WTC11 (cell line): ENCODE results near the gene GEMIN5. TPM values are rescaled to one million over a fixed set of nuclear protein-coding genes. Genes with fewer than 3 reads are reported as not detected.
"Not testable (repeated sequence)": the region's sequence is repeated elsewhere in the genome, so short reads cannot be mapped to it uniquely, and the experiment has no call there.

Experiments
- ATAC-seq: fragments of 200-7000 bp; cut with Tn5 transposase; 2 replicates; pipeline ENCODE4 v1.10.0; 2021; ENCODE audit warnings: mild to moderate bottlenecking, moderate library complexity
- CTCF ChIA-PET: fragments of 300-600 bp; sonication (Branson Sonifier 250); formaldehyde crosslinking; loops from one replicate; lab custom pipeline; 2021; ENCODE audit warnings: antibody characterized with exemption; lab: Charles Lee
- POLR2A ChIA-PET: fragments of 350-600 bp; sonication (Branson Sonifier 250); formaldehyde crosslinking; loops from one replicate; lab custom pipeline; 2021; ENCODE audit warnings: antibody characterized with exemption; lab: Charles Lee
- DNase-seq: peaks from one replicate; pipeline ENCODE4 v3.0.0; 2021; ENCODE audit warnings: low spot score
- H3K27ac Mint-ChIP-seq: 2 replicates; pipeline ENCODE4 v1.8.0; 2021; ENCODE audit warnings: mixed read lengths
- H3K27me3 Mint-ChIP-seq: 2 replicates; pipeline ENCODE4 v1.8.0; 2021; ENCODE audit warnings: low read depth, mild to moderate bottlenecking, moderate library complexity, mixed read lengths
- H3K36me3 Mint-ChIP-seq: 2 replicates; pipeline ENCODE4 v1.8.0; 2021; ENCODE audit warnings: mixed read lengths
- H3K4me1 Mint-ChIP-seq: 2 replicates; pipeline ENCODE4 v1.8.0; 2022; ENCODE audit warnings: mixed read lengths
- H3K4me3 Mint-ChIP-seq: 2 replicates; pipeline ENCODE4 v1.8.0; 2021; ENCODE audit warnings: mild to moderate bottlenecking, moderate library complexity, mixed read lengths
- H3K9me3 Mint-ChIP-seq: 2 replicates; pipeline ENCODE4 v1.8.0; 2021; ENCODE audit warnings: mixed read lengths
- FOXJ3 ChIP-seq: sonication (generic); formaldehyde crosslinking; IDR thresholded peaks from 2 replicates; pipeline ENCODE4 v1.9.0; 2021; ENCODE audit warnings: missing genetic modification reagents, mild to moderate bottlenecking, borderline replicate concordance
- FOXK1 ChIP-seq: sonication (generic); formaldehyde crosslinking; IDR thresholded peaks from 2 replicates; pipeline ENCODE4 v1.8.0; 2022; ENCODE audit warnings: mild to moderate bottlenecking, moderate library complexity, missing genetic modification reagents
- GTF2I ChIP-seq: fragments of 250-450 bp; sonication (Bioruptor Pico); conservative IDR thresholded peaks from 2 replicates; pipeline ENCODE4 v1.4.0; 2021; ENCODE audit warnings: mild to moderate bottlenecking
- KAT7 ChIP-seq: sonication (generic); formaldehyde crosslinking; IDR thresholded peaks from 2 replicates; pipeline ENCODE4 v1.8.1; 2023; ENCODE audit warnings: missing genetic modification reagents, mild to moderate bottlenecking, borderline replicate concordance
- NFATC4 ChIP-seq: fragments of 250-450 bp; sonication (Bioruptor Pico); IDR thresholded peaks from 2 replicates; pipeline ENCODE4 v1.9.0; 2021; ENCODE audit warnings: mild to moderate bottlenecking
- OVOL2 ChIP-seq: fragments of 250-450 bp; sonication (Bioruptor Pico); IDR thresholded peaks from 2 replicates; pipeline ENCODE4 v1.9.0; 2021; ENCODE audit warnings: mild to moderate bottlenecking, borderline replicate concordance
- SMAD3 ChIP-seq: sonication (generic); formaldehyde crosslinking; IDR thresholded peaks from 2 replicates; pipeline ENCODE4 v1.8.0; 2022; ENCODE audit warnings: missing genetic modification reagents, mild to moderate bottlenecking, borderline replicate concordance
- SOX15 ChIP-seq: fragments of 250-450 bp; sonication (Bioruptor Pico); IDR thresholded peaks from 2 replicates; pipeline ENCODE4 v1.9.0; 2021; ENCODE audit warnings: mild to moderate bottlenecking
- TEAD4 ChIP-seq: sonication (generic); formaldehyde crosslinking; IDR thresholded peaks from 2 replicates; pipeline ENCODE4 v1.8.0; 2022; ENCODE audit warnings: mild to moderate bottlenecking, missing genetic modification reagents
- ZNF138 ChIP-seq: sonication (generic); formaldehyde crosslinking; conservative IDR thresholded peaks from 2 replicates; pipeline ENCODE4 v1.8.1; 2022; ENCODE audit warnings: mild to moderate bottlenecking, moderate library complexity, missing genetic modification reagents
- ZNF232 ChIP-seq: sonication (generic); formaldehyde crosslinking; IDR thresholded peaks from 2 replicates; pipeline ENCODE4 v1.8.0; 2022; ENCODE audit warnings: mild to moderate bottlenecking, missing genetic modification reagents
- total RNA-seq: library from RNA; stranded (reverse); gene quantifications from 3 replicates; pipeline ENCODE4 v1.2.3, GENCODE V29; 2021
- TF ChIP-seq, protein P1 (sequence below): sonication (generic); formaldehyde crosslinking; IDR thresholded peaks from 2 replicates; pipeline ENCODE4 v1.8.0; 2022; ENCODE audit warnings: mild to moderate bottlenecking, missing genetic modification reagents
- TF ChIP-seq, protein P2 (sequence below): sonication (generic); formaldehyde crosslinking; IDR thresholded peaks from 2 replicates; pipeline ENCODE4 v1.8.1; 2022; ENCODE audit warnings: missing genetic modification reagents, borderline replicate concordance
- TF ChIP-seq, protein P3 (sequence below): sonication (generic); formaldehyde crosslinking; IDR thresholded peaks from 2 replicates; pipeline ENCODE4 v1.8.0; 2022; ENCODE audit warnings: mild to moderate bottlenecking, missing genetic modification reagents
- TF ChIP-seq, protein P4 (sequence below): sonication (generic); formaldehyde crosslinking; IDR thresholded peaks from 2 replicates; pipeline ENCODE4 v1.8.1; 2022; ENCODE audit warnings: low read depth, mild to moderate bottlenecking, moderate library complexity, missing genetic modification reagents, borderline replicate concordance
- TF ChIP-seq, protein P5 (sequence below): sonication (generic); formaldehyde crosslinking; IDR thresholded peaks from 2 replicates; pipeline ENCODE4 v1.8.1; 2022; ENCODE audit warnings: low read depth, missing genetic modification reagents, borderline replicate concordance

The GEMIN5 gene
- total RNA-seq, 1 experiment from 2014 or later, result 34.8 TPM

DNA sequence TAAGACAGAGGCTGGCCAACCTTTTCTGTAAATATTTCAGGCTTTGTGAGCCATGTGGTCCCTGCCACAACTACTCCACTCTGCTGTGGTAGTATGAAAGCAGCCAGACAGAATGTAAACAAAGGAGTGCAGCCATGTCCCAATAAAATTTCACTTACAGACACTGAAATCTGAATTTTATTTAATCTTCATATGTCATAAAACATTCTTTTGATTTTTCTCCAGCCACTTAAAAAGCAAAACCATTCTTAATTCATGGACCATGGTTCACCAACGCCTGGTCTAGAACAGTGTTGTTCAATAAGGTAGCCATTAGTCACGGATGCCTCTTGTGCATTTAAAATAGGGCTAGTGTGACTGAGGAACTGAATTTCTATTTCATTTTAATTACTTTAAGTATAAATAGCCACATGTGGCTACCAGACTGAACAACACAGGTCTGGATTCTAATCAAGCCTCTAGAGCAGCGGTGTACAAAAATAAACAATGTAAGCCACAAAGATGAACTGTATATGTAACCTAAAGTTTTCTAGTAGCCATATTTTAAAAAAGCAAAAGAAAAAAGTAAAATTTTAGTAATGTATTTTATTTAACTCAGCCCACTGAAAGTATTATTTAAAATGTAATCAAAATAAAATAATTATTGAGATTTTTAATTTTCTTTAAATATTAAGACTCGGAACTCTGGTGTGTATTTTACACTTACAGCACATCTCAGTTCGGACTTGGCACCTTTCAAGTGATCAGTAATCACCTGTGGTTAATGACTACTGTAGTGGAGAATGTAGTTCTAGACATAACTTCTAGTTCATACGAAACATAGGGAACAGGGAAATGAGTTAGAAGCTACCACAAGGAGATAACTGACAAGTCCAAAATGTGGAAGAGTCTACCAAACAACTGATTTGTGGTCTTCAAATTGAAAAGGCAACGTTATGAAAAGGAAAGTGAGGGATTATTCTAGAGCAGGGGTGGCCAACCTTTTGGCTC lies 14.3 kb downstream of the GEMIN5 start:
- Mint-ChIP-seq H3K27me3 (no peaks in the 10 kb centered on the region), H3K4me1 (no peaks in the 10 kb centered on the region), H3K9me3 (no peaks in the 10 kb centered on the region), H3K4me3 (no peak overlapping the region), H3K27ac (no peak overlapping the region), H3K36me3 (peaks cover 67% of the 10 kb centered on the region)
- POLR2A ChIA-PET, result no interaction called here
- ATAC-seq (no peak), DNase-seq (no peak)
- TF ChIP-seq ZNF232 (no peak), SMAD3 (CRISPR knock-in tag) (no peak), FOXJ3 (CRISPR knock-in tag) (no peak), FOXK1 (no peak), KAT7 (CRISPR knock-in tag) (no peak), TEAD4 (no peak), SOX15 (CRISPR knock-in tag) (no peak), ZNF138 (CRISPR knock-in tag) (no peak), GTF2I (CRISPR knock-in tag) (no peak), NFATC4 (CRISPR knock-in tag) (no peak)
- TF ChIP-seq, protein P1, sequence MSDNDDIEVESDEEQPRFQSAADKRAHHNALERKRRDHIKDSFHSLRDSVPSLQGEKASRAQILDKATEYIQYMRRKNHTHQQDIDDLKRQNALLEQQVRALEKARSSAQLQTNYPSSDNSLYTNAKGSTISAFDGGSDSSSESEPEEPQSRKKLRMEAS, result no peak
- TF ChIP-seq, protein P2, sequence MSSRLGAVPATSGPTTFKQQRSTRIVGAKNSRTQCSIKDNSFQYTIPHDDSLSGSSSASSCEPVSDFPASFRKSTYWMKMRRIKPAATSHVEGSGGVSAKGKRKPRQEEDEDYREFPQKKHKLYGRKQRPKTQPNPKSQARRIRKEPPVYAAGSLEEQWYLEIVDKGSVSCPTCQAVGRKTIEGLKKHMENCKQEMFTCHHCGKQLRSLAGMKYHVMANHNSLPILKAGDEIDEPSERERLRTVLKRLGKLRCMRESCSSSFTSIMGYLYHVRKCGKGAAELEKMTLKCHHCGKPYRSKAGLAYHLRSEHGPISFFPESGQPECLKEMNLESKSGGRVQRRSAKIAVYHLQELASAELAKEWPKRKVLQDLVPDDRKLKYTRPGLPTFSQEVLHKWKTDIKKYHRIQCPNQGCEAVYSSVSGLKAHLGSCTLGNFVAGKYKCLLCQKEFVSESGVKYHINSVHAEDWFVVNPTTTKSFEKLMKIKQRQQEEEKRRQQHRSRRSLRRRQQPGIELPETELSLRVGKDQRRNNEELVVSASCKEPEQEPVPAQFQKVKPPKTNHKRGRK (CRISPR knock-in tag), result no peak
- TF ChIP-seq, protein P3, sequence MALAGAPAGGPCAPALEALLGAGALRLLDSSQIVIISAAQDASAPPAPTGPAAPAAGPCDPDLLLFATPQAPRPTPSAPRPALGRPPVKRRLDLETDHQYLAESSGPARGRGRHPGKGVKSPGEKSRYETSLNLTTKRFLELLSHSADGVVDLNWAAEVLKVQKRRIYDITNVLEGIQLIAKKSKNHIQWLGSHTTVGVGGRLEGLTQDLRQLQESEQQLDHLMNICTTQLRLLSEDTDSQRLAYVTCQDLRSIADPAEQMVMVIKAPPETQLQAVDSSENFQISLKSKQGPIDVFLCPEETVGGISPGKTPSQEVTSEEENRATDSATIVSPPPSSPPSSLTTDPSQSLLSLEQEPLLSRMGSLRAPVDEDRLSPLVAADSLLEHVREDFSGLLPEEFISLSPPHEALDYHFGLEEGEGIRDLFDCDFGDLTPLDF, result no peak
- TF ChIP-seq, protein P4, sequence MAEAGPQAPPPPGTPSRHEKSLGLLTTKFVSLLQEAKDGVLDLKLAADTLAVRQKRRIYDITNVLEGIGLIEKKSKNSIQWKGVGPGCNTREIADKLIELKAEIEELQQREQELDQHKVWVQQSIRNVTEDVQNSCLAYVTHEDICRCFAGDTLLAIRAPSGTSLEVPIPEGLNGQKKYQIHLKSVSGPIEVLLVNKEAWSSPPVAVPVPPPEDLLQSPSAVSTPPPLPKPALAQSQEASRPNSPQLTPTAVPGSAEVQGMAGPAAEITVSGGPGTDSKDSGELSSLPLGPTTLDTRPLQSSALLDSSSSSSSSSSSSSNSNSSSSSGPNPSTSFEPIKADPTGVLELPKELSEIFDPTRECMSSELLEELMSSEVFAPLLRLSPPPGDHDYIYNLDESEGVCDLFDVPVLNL (CRISPR knock-in tag), result no peak
- CTCF ChIA-PET, result no interaction called here

DNA sequence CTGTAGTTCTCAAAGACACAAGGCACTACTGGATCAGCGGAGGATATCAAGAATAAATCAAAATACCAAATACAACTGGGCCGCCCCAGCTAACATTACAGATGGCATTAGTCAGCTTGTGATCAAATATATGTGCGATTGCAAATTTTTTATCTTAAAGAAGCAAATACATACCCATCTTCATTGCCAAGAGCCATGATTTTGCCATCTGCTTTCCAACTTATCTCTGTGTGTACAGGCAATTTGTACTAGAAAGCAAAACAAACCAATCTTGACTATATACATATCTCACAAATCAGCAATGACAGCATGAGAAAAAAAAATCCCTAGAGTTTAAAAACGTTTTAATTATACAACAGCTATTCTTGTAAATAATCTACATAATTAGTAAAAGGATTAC lies 20.3 kb downstream of the GEMIN5 start:
- ChIA-PET CTCF (no interaction called here), POLR2A (no interaction called here)
- TF ChIP-seq, protein P2 (CRISPR knock-in tag), result no peak
- Mint-ChIP-seq H3K27ac (no peak overlapping the region), H3K4me3 (no peak overlapping the region), H3K36me3 (peaks cover 40% of the 10 kb centered on the region), H3K27me3 (no peaks in the 10 kb centered on the region), H3K4me1 (no peaks in the 10 kb centered on the region), H3K9me3 (no peaks in the 10 kb centered on the region)
- DNase-seq, result no peak
- no peak for ATAC-seq

DNA sequence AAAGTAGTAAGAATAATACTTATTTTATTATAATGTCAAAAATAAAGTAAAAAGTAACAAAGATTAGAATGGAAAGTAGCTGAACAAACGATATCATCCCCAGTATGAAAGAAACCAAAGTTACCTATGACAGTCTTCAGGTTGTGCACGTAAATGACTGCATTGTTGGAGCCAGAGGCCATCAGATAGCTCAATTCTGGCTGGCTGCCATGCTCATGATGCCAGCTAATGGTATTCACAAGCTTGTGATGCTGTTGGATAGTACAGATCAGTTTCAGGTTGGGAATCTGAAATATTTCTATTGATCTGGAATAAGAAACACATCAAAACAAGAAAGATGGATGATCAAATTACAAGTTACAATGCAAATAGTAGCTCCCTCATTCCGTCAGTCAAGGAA lies 21.1 kb downstream of the GEMIN5 start:
- Mint-ChIP-seq H3K4me1 (no peaks in the 10 kb centered on the region), H3K4me3 (no peak overlapping the region), H3K27me3 (no peaks in the 10 kb centered on the region)
- CTCF ChIA-PET, result no interaction called here
- no peak for TF ChIP-seq OVOL2 (CRISPR knock-in tag)
- no peak for TF ChIP-seq KAT7 (CRISPR knock-in tag)
- TF ChIP-seq, protein P5, sequence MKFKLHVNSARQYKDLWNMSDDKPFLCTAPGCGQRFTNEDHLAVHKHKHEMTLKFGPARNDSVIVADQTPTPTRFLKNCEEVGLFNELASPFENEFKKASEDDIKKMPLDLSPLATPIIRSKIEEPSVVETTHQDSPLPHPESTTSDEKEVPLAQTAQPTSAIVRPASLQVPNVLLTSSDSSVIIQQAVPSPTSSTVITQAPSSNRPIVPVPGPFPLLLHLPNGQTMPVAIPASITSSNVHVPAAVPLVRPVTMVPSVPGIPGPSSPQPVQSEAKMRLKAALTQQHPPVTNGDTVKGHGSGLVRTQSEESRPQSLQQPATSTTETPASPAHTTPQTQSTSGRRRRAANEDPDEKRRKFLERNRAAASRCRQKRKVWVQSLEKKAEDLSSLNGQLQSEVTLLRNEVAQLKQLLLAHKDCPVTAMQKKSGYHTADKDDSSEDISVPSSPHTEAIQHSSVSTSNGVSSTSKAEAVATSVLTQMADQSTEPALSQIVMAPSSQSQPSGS (CRISPR knock-in tag), result no peak
- TF ChIP-seq, all 79 proteins: peak for 0
- ATAC-seq (no peak), DNase-seq (no peak)
- POLR2A ChIA-PET, result no interaction called here
- H3K27ac Mint-ChIP-seq, result no peak overlapping the region
- peaks cover 47% of the 10 kb centered on the region for H3K36me3 Mint-ChIP-seq
- no peaks in the 10 kb centered on the region for H3K9me3 Mint-ChIP-seq

DNA sequence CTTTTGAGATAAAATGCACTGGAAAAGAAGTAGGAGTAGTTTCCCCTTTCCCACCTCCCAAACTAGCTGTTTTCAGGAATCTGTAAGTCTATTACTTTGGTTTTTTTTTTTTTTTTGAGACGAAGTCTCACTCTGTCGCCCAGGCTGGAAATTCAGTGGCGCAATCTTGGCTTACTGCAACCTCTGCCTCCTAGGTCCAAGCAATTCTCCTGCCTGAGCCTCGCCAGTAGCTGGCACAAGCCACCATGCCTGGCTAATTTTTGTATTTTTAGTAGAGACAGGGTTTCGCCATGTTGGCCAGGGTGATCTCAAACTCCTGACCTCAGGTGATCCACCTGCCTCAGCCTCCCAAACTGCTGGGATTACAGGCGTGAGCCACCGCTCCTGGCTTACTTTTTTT lies 32.4 kb downstream of the GEMIN5 start:
- DNase-seq, H3K27ac Mint-ChIP-seq, H3K4me3 Mint-ChIP-seq, H3K9me3 Mint-ChIP-seq, H3K27me3 Mint-ChIP-seq, ATAC-seq, H3K4me1 Mint-ChIP-seq, POLR2A ChIA-PET, CTCF ChIA-PET: not testable (repeated sequence)
- H3K36me3 Mint-ChIP-seq, result peaks cover 71% of the 10 kb centered on the region
